Right renal pelvis (tissue), 4 donors: ENCODE results near the gene GPR42. TPM values are rescaled to one million over a fixed set of nuclear protein-coding genes. Genes with fewer than 3 reads are reported as not detected.

Experiments
- DNase-seq, 4 donors: peaks; one replicate each; pipeline ENCODE4 v3.0.0-alpha.2; 2013; ENCODE audit warnings: low read depth in 4 of 4, low spot score in 3 of 4, missing footprints in 1 of 4
- polyA plus RNA-seq, 4 donors: library from polyadenylated mRNA; unstranded; fragments of 120-200 nt; gene quantifications; one replicate each; pipeline ENCODE4 v1.2.1, GENCODE V29; 2013; ENCODE audit not compliant: insufficient read length in 4 of 4

Gene GPR42
- polyA plus RNA-seq, 4 donors = not detected

DNA sequence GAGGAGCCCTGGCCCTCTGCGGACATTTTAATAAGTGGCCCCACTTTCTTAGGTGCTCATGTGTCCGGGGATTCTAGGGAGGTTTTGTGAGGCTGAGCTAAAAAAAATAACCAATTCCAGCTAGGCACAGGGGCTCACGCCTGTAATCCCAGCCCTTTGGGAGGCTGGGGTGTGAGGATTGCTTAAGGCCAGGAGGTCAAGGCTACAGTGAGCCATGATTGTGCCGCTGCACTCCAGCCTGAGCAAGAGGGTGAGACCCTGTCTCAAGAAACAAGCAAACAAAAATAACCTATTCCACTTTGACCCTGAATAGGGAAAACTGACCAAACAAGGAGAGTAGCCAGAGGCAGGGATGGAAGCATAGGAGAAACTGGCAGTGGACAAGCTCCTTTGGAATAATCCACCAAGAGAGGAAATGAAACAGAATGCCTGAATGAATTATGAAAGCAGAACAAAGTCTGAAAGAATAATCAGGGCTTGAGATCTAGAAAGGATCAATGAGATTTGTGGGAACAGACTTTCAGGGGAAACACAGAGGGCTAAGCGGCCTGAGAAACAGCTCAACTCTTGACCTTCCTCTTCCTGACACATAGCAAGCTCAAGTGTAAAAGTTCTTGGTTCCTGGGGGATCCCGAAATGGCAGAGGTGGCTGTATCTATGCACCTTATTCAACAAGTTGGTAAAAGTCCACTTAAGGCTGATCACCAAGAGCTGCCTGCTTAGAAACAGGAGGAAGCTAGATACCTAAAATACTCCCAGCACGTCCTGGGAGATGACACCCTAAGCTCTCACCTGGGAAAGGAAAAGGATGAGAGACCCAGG, 47.1 kb downstream of the GPR42 start:
- no peak for DNase-seq

DNA sequence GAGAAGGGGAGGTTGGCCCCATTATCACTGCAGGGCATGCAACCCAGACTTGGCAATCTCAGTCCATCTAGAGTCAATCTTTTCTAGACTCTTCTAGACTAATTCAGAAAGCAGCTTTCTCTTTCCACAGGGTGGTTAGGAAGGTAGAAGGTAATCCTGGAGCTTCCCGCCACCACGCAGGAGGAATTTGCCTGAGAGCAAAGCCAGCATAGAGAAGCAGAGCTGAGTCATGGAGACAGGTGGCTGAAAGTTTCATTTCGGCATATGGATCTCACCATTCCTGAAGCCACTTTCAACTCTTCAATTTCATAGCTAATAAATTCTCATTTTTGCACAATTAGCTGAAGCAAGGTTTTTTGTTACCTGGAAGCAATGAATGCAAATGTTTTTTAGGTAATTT, 48.2 kb downstream of the GPR42 start:
- DNase-seq = no peak

DNA sequence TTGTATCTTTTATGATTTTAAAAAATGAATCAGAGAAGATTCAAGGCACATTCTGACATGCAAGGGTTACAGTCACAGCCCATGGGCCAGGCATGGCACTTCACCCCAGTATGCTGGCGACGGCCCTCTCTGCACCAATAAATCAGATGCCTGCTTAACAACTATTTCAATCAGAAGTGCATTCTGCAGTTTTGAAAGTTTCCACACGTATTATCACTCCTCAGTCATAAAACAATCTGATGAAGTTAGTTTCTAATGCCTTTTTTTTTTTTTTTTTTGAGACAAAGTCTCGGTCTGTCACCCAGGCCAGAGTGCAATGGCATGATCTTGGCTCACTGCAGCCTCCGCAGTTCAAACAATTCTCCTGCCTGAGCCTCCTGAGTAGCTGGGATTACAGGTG, 48.9 kb downstream of the GPR42 start:
- no peak for DNase-seq

DNA sequence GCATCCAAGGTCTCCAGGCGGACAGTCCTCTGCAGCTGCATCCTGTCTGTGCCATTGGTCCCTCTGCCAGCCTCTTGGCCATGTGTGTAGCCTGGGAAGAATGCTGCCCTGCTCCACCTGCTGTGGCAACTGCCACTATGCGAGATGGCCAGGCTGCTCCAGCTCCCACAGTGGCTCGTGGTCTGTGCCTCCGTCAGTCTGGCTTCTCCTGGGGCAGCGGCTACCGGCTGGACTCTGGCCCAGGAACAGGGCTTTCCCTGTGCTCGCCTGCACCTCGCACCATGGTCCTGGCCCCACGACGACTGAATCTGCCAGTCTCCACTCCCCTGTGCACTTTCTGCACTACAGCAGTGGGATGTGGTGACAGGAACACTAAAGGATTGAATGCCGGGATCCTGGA, 50.5 kb downstream of the GPR42 start:
- DNase-seq = no peak

Other genes with a start within 250 kb of the GPR42 start
- 1 to 10 TPM; 2.0 to 4.9 (median 3.2) TPM for gene LGI4, start 236.0 kb upstream of the GPR42 start, polyA plus RNA-seq
- gene FXYD1, start 232.2 kb upstream of the GPR42 start, polyA plus RNA-seq = 10 to 100 TPM; 20.6 to 33.0 (median 23.7) TPM
- 1 to 10 TPM in 3 of 4 donors, under 1 TPM in 1; 0.61 to 1.5 (median 1.2) TPM for gene FXYD7, start 227.8 kb upstream of the GPR42 start, polyA plus RNA-seq
- gene FXYD5, start 216.3 kb upstream of the GPR42 start, polyA plus RNA-seq = 10 to 100 TPM; 17.6 to 39.1 (median 26.6) TPM
- not detected for gene FAM187B, start 142.3 kb upstream of the GPR42 start, polyA plus RNA-seq
- gene LSR, start 122.1 kb upstream of the GPR42 start, polyA plus RNA-seq = 10 to 100 TPM; 52.3 to 69.7 (median 52.8) TPM
- 100 to 1,000 TPM; 149 to 179 (median 162) TPM for gene USF2, start 102.1 kb upstream of the GPR42 start, polyA plus RNA-seq
- gene HAMP, start 88.5 kb upstream of the GPR42 start, polyA plus RNA-seq = under 1 TPM; 0.12 to 0.39 (median 0.18) TPM
- 10 to 100 TPM in 1 of 4 donors, 1 to 10 TPM in 3; 2.4 to 13.5 (median 2.8) TPM for gene MAG, start 78.9 kb upstream of the GPR42 start, polyA plus RNA-seq
- gene CD22, start 41.9 kb upstream of the GPR42 start, polyA plus RNA-seq = 10 to 100 TPM in 2 of 4 donors, 1 to 10 TPM in 2; 6.6 to 31.5 (median 9.0) TPM
- gene FFAR1, start 23.2 kb upstream of the GPR42 start, polyA plus RNA-seq = under 1 TPM; 0.22 to 0.57 (median 0.33) TPM
- gene FFAR3, start 12.6 kb upstream of the GPR42 start, polyA plus RNA-seq = under 1 TPM in 3 of 4 donors, not detected in 1; 0.10 to 0.30 (median 0.25) TPM
- under 1 TPM; 0.21 to 0.37 (median 0.33) TPM for gene FFAR2, start 77.2 kb downstream of the GPR42 start, polyA plus RNA-seq
- under 1 TPM; 0.44 to 0.87 (median 0.63) TPM for gene KRTDAP, start 119.4 kb downstream of the GPR42 start, polyA plus RNA-seq
- gene DMKN, start 142.6 kb downstream of the GPR42 start, polyA plus RNA-seq = 10 to 100 TPM; 76.2 to 91.6 (median 82.7) TPM
- under 1 TPM in 2 of 4 donors, not detected in 2; 0.04 to 0.14 TPM for gene SBSN, start 157.2 kb downstream of the GPR42 start, polyA plus RNA-seq
- gene GAPDHS, start 162.4 kb downstream of the GPR42 start, polyA plus RNA-seq = not detected
- 100 to 1,000 TPM in 1 of 4 donors, 10 to 100 TPM in 3; 87.8 to 113 (median 90.9) TPM for gene TMEM147, start 174.6 kb downstream of the GPR42 start, polyA plus RNA-seq
- under 1 TPM in 2 of 4 donors, not detected in 2; 0.05 to 0.10 TPM for gene ATP4A, start 192.6 kb downstream of the GPR42 start, polyA plus RNA-seq
- gene PMIS2, start 215.1 kb downstream of the GPR42 start, polyA plus RNA-seq = not detected
- gene HAUS5, start 241.7 kb downstream of the GPR42 start, polyA plus RNA-seq = 10 to 100 TPM; 26.6 to 28.5 (median 27.3) TPM